GM08714 (cell line): ENCODE data around the gene SIX5.

Experiments
- H3K4me3 ChIP-seq: fragments of 200-500 bp; sonication (Bioruptor generic); 2 replicates; pipeline ENCODE4 v1.5.1; 2014; ENCODE audit warnings: mild to moderate bottlenecking, low read length, inconsistent platforms
- ZNF274 ChIP-seq: IDR thresholded peaks from 2 replicates; pipeline ENCODE4 v1.6.1; 2012; ENCODE audit warnings: mild to moderate bottlenecking, low read depth, low read length

SIX5 gene

DNA sequence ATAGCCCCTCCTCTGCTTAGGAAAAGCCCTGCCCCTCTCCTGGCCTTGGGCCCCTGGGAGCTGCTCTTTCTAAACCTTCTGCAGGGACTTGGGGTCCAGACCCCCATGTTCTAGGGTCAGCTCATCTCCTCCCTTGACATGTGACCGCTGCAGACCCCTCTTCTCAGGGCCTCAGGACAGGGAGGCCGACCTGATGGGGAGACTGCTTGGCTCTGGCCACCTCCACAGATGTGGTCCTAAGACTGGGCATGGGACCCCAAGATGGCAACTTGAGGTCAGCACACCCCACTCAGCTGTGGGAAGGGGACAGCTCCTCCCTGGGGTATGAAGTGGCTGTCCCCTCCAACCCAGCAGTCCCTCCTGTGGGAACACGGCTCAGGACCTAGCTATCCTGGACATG lies 3.9 kb upstream of the SIX5 start:
- H3K4me3 ChIP-seq, result no peak overlapping the region
- no peak for TF ChIP-seq ZNF274

DNA sequence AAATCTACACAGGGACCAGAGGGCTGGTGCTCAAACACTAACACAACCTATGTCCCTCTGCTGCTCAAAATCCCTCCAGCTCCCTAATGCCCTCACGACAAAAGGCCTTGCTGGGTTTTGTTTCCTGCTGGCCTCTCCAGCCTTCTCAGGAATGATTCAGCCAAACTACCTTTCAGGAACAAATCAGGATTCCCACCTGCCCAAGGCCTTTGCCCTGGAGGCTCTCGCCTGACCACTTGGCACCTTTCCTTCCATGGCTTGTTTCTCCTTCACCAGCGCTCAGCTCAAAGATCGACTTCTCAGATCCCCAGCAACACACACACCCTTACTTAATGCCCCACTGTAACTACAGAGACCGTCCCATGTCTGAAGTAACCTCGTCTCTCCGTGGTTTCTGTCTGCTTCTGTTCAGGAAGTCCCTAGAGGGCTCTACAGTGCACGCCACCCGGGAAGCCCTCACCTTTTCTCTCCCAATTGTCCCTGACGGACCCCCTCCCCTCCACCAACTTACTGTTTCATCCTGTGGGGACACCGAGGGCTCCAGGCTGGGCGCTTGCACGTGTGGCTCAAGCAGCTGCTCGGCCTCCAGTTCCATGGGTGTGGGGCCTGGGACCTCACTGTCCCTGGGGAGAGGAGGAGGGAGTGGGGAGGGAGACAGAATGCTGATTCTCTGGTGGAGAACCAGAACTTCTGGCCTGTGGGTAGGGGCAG lies 3.2 kb upstream of the SIX5 start:
- H3K4me3 ChIP-seq, result no peak overlapping the region
- no peak for TF ChIP-seq ZNF274

DNA sequence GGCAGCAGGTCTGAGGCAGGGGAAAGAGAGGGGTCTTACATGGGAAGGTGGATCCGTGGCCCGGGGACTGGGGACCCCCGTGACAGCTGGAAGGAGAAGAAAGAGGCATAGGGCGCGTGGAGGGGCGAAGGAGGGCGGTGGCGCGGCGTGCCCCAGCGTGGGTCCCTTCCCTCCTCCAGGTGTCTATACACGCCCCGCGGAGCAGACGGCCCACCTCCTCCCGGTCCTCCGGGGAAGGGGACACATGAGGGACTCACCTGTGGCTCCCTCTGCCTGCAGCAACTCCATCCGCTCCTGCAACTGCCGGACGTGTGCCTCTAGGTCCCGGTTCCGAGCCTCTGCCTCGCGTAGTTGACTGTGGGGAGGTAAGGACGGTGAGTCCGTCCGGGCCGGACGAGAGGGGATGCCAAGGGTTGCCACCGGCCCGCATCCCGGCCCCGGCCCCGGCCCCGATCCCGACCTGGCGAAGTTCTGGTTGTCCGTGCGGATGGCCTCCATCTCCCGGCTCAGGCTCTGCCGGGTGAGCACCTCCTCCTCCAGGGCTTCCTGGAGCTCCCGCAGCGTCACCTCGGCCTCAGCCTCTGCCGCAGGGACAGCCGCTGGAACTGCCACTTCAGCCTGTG lies 2.4 kb upstream of the SIX5 start:
- TF ChIP-seq ZNF274, result no peak
- no peak overlapping the region; the same call in 1 of the 2 replicates for H3K4me3 ChIP-seq

DNA sequence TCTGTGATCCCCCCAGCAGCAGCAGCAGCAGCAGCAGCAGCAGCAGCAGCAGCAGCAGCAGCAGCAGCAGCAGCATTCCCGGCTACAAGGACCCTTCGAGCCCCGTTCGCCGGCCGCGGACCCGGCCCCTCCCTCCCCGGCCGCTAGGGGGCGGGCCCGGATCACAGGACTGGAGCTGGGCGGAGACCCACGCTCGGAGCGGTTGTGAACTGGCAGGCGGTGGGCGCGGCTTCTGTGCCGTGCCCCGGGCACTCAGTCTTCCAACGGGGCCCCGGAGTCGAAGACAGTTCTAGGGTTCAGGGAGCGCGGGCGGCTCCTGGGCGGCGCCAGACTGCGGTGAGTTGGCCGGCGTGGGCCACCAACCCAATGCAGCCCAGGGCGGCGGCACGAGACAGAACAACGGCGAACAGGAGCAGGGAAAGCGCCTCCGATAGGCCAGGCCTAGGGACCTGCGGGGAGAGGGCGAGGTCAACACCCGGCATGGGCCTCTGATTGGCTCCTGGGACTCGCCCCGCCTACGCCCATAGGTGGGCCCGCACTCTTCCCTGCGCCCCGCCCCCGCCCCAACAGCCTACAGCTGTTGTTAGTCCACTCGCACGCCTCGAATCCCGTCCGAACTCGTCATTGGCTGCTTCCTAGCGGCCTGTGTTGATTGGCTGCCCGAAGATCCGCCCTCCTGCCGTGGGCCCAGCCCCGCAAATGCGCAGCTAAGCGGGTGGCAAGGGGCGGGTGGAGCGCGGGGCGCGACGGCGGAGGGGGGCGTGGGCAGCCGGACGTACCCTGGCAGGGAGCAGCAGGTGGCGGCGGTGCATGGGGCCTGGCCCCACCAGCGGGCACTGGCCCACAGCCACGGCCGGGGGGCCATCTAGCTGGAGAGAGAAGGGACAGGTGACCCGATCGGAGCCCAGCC lies 1.4 kb upstream of the SIX5 start:
- H3K4me3 ChIP-seq, result peak overlapping the region; percentile 62; the same call in 1 of the 2 replicates
- no peak for TF ChIP-seq ZNF274

DNA sequence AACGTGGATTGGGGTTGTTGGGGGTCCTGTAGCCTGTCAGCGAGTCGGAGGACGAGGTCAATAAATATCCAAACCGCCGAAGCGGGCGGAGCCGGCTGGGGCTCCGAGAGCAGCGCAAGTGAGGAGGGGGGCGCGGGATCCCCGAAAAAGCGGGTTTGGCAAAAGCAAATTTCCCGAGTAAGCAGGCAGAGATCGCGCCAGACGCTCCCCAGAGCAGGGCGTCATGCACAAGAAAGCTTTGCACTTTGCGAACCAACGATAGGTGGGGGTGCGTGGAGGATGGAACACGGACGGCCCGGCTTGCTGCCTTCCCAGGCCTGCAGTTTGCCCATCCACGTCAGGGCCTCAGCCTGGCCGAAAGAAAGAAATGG lies 754 bp upstream of the SIX5 start:
- peak overlapping the region; percentile 59; the same call in 1 of the 2 replicates for H3K4me3 ChIP-seq
- no peak for TF ChIP-seq ZNF274

DNA sequence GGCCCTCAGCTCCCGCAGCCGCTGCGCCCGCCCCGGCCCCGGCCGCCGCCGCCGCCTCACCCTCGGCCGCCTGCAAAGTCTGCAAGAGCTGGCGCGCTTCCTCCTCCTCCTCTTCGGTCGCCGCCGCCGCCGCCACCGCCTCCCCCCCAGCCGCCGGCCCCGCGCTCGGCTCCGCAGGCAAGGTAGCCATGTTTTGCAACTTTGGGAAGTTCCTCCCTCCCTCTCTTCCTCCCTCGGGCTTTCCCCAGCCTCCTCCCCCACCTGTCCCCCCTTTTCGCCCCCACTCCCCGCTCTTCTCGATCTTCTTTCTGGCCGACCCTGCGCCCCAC lies 433 bp downstream of the SIX5 start:
- peak overlapping the region; percentile 78 for H3K4me3 ChIP-seq

DNA sequence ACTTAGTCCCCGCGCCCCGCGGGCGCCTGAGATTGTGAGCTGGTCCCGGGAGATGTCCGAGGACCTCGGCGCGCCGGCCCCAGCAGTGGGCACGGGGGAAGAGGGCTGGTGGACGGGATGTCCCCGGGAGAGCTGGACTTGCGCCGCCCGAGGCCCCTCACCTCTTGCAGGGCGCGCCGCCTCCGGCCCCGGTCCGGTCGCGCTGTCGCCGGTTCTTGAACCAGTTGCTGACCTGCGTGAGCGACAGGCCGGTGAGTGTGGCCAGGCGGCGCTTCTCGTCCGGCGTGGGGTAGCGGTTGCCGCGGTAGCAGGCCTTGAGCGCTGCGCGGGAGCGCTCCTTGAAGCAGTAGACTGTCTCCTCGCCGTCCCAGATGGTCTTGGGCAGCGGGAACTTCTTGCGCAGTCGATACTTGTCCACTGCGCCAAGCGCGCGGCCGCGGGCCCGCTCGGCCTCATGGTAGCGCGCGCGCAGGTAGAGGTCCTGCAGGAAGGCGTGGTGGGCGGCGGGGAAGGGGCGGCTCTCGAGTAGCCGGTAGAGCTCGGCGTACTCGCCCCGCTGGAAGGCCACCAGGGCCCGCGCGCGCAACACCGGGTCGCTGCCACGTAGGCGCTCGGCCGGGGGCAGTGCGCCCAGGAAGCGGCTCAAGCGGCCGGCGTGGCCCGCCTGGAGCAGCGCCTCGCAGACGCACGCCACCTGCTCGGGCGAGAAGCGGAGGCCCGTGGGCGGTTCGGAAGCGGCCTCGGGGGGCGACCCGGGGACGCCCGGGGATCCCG lies 984 bp downstream of the SIX5 start:
- TF ChIP-seq ZNF274, result no peak
- H3K4me3 ChIP-seq, result peak overlapping the region; percentile 78

More for the DNA sequence above, 433 bp downstream of the SIX5 start:
- no peak for TF ChIP-seq ZNF274

DNA sequence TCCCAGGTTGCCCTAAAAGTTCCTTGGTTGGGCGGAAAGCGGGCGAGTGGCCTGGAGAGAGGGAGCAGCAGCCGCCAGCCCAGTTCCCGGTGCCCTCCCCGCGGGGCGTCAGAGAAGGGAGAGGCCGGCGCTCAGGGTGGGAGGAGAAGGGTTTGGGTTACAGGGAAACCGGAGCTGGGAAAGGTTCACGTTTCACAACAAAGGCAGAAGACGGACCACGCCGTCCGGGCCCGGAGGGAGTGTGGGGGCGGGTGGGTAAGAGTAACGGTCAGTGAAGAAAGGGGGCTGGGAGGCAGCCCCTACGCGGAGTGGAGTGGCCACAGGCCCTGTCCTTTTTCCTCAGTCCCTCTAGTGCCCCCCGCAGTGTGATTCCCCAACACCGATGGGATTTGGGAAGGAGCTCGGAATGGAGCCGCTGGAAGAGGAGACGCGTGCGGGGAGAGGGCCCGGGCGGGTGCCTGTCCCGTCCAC lies 1.6 kb downstream of the SIX5 start:
- TF ChIP-seq ZNF274, result no peak
- H3K4me3 ChIP-seq, result peak overlapping the region; percentile 78

DNA sequence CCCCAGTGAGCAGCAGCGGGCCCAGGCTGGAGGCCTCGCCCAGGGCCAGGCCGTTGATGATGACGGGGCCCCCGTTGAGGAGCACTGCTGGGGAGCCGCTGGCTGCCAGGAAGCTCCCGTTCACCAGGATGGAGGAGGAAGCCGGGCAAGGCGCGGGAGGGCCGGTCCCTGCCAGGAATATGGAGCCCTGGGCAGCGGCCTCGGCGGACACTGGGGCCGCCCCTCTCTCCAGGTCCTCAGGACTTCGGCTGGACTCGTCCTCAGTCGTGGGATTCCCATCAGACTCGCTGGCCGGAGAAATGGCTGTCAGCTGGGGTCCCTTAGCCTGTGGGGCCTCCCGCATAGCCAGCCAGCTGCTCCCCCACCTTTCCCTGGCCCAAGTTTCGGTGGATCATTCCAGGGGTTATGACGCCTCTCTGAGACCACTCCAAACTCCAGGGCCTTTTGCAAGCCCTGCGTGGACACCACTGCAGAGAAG lies 2.1 kb downstream of the SIX5 start:
- no peak overlapping the region for H3K4me3 ChIP-seq
- TF ChIP-seq ZNF274, result no peak

DNA sequence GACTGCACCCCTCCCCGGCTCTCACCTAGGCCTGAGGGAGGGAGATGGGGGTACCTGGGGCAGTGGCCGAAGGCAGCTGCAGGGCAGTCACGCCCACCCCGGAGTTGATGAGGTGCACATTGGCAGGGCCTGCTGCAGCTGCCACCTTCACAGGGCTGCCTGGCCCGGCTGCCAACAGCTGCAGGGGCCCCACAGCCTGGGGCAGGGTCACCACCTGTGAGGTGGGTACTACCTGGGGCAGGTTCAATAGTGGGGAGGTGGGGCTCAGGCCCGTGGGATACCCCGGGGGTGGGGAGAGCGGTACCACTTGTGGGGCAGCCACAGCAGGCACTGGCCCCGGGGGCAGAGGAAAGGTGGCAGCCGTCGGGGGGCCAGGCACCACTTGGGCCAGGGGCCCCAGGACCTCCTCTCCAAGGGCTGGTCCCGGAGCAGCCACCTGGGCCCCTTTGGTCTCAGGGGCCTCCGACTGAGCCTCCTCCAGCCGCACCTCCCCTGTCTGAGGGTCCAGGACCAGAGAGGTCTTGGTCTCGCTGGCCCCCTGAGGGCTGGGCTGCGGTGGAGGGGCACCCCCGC lies 2.7 kb downstream of the SIX5 start:
- no peak for TF ChIP-seq ZNF274

DNA sequence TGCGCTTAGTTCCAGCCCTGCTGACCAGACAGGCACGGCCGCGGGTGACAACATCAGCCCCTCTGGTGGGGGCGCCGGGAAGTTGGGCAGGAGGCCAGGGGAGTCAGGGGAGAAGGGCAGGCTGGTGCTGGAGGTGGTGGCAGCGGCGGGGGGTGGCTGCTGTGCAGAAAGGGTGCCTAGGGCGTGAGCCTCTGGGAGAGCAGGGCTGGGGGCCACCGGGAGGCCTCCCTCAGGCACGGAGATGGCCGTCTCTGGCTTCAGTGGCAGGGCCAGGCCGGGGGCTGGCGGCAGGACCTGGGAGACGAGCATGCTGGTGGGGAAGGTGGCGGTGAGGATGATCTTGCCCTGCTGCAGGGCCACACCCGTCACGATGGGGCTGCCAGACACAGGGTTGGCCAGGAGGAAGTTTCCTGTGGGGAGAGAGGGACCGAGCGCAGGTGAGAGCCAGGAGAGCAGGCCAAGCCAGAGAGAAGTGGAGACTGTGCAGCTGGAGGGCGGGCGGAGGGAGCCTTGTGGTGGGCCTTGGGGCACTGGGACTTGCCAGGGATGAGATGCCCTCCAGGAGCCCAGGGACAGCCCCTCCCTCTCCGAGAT lies 3.3 kb downstream of the SIX5 start:
- no peak overlapping the region for H3K4me3 ChIP-seq
- TF ChIP-seq ZNF274, result no peak

More for the DNA sequence above, 2.7 kb downstream of the SIX5 start:
- no peak overlapping the region for H3K4me3 ChIP-seq

DNA sequence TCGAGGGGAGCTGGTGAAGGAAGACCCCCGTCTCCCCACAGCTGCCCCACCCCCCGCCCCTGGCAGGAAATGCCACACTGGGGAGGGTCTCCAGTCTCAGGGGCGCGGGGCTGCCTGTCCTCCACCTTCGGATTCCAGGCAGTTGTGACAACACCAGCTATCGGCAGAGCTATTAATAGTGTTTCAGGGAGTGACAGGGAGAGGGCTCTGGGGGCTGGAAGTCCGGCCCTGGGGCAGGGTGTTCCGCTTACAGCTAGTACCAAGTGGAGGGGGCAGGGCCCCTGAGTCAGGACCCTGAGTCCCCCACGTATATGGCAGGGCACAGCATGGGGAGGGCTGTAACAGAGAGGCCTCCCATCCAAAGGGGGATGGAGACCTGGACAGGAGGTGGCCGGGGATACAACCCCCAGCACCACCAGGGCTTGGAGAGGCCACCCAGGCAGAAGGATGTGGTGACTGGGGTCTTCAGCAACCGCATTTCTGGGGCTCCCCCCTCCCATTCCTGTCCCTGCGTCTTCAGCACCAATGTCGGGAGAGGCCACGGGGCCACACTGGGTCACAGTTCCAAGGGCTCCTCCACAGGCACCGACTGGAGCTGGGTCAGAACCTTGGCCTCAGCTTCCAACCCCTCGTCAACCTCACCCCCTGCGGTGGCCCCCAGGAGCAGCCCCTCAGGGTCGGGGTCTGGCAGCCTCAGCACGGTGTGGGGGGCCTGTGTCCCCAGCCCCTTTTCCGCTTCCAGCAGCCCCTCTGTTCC lies 3.9 kb downstream of the SIX5 start:
- no peak overlapping the region for H3K4me3 ChIP-seq
- no peak for TF ChIP-seq ZNF274
